ACHN (cell line): ENCODE data around the gene UBA1.

Source experiments
- DNase-seq: peaks from one replicate; pipeline ENCODE4 v3.0.0-alpha.2; 2015
- in situ Hi-C: cut with HindIII; loops from 2 replicates; pipeline ENCODE4 v1.10.0; 2017; ENCODE audit warnings: low sequenced_read_pairs, low pct_ligation_motif_present, low pct_unique_long_range_greater_than_20kb

Gene UBA1

GRCh38 chrX:47193475-47194193 lies at the start of gene UBA1:
UBA1 (plus strand) TSS chrX:47193829; CDS start chrX:47198803, 4,974 bp downstream.
- peak; percentile 88 for DNase-seq
- in situ Hi-C loops: no loop called here

GRCh38 chrX:47143894-47144625 lies 49.6 kb upstream of the UBA1 start:
- in situ Hi-C loops: no loop called here
- DNase-seq: peak; percentile 15

- DNase-seq: peak; percentile 88
- in situ Hi-C loops: no loop called here
Observed at GRCh38 chrX:47144626-47145394, 48.8 kb upstream of the UBA1 start, which contains the start of the genes NDUFB11 and RBM10. NDUFB11 (minus strand) TSS chrX:47144702; CDS start chrX:47144679, 23 bp downstream. RBM10 (plus strand) TSS chrX:47145221; CDS start chrX:47147482, 2,261 bp downstream.

DNA sequence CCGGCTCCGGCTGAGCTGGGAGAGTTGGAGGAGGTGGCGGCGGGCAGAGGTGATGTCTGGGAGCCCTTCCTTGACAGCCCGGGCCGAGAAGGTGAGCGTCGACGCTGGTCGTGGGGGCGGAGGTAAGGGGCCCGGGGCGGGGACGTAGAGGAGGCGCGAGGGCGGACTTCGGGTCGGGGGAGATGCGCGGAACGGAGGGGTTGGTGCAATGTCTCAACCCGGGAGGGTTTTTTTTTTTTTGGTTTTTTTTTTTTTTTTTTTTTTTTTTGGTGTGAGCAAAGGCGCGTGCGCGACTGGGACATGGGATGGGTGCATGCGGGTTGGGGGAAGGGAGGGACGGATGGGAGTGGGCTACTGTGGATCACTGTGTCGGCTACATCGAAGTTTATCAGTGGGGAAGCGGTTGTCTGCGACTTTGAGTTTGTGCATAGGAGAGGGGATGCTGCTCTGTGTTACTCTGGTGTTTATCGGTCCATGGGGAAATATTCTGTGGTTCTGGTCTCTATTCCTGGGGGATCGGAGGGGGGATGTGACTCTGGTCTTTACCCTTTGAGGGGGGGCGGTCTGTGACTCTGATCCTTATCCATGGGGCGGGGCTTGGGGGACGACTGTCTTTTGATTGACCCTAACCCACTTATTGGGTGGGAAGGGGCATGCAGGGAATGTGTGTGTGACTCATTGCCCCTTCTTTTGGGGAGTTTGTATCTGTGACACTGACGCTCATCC lies 48.1 kb upstream of the UBA1 start:
- in situ Hi-C loops: no loop called here
- DNase-seq: no peak

- no peak for DNase-seq
- in situ Hi-C loops: no loop called here
Observed at GRCh38 chrX:47146121-47146935, 47.3 kb upstream of the UBA1 start.

- DNase-seq: no peak
- in situ Hi-C loops: no loop called here
Observed at GRCh38 chrX:47146936-47147859, 46.4 kb upstream of the UBA1 start.

- in situ Hi-C loops: no loop called here
- no peak for DNase-seq
Observed at GRCh38 chrX:47148946-47149345, 44.7 kb upstream of the UBA1 start.

GRCh38 chrX:47151435-47151834 lies 42.2 kb upstream of the UBA1 start:
- DNase-seq: no peak
- in situ Hi-C loops: no loop called here

- in situ Hi-C loops: no loop called here
- DNase-seq: no peak
Observed at GRCh38 chrX:47156611-47157520, 36.8 kb upstream of the UBA1 start.

DNA sequence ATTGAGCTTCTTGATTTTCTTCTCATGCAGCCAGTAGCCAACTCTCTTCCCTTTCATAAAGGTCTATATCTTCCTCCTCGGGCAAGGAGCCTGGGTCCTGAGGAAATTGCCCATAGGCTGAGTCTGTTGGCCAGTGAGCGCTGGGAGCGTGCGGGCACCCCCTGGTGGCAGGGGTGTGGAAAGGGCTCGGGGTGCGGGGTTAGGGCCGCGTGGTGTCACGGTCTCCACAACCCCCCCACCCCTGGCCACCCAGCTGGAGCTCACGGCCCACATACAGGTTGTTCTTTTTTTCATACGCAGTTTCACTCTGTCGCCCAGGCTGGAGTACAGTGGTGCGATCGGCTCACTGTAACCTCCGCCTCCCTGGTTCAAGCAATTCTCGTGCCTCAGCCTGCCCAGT lies 35.5 kb upstream of the UBA1 start:
- in situ Hi-C loops: no loop called here
- no peak for DNase-seq

DNA sequence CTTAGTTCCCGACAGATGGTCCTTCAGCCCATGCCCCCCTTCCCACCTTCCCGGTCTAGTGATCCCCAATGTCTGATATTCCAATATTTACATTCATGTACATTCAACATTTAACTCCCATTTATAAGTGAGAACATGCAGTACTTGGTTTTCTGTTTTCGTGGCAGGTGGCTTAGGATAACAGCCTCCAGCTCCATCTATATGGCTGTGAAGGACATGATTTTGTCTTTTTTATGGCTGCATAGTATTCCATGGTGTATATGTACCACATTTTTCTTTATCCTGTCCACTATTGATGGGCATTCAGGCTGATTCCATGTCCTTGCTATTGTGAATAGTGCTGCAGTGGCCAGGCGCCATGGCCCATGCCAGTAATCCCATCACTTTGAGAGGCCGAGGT lies 34.8 kb upstream of the UBA1 start:
- no peak for DNase-seq
- in situ Hi-C loops: no loop called here

DNA sequence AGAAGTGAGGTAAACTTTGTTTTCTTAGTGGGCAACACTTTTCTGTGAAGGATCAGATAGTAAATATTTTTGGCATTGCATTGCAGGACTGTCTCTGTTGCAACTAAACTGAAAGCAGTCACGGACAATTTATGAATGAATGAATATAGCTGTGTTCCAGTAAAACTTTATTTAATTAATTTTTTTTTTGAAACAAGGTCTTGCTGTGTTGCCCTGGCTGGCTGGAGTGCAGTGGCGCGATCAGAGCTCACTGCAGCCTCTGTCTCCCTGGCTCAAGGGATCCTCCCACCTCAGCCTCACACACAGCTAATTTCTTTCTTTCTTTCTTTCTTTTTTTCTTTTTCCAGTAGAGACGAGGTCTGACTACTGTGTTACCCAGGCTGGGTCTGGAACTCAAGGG lies 32.8 kb upstream of the UBA1 start:
- in situ Hi-C loops: no loop called here
- DNase-seq: no peak

DNA sequence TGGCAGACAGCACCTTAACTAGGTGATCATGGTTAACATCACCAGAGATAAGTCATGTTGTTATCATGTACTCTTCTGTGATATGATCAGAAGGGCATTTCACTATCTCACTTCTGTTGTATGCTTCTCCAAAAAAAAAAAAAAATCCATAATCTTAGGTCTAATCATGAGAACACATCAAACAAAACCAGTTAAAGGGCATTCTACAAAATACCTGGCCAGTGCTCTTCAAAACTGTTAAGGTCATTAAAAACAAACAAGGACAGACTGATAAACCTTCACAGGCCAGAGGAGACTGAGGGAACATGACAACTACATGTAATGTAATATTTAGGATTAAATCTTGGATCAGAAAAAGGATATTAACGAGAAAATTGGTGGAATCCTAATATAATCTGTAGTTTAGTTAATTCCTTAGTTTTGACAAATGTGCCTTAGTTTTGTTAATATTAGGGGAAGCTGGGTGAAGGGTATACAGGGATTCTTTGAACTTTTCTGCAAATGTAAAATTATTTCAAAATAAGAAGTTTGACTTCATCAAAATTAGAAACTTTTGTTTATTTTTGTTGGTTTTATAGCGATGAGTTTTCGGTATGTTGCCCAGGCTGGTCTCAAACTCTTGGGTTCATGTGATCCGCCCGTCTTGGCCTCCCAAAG lies 30.6 kb upstream of the UBA1 start:
- in situ Hi-C loops: no loop called here

GRCh38 chrX:47164420-47164819 lies 29.2 kb upstream of the UBA1 start:
- no peak for DNase-seq
- in situ Hi-C loops: no loop called here

More for the DNA sequence above, 30.6 kb upstream of the UBA1 start:
- no peak for DNase-seq

- in situ Hi-C loops: no loop called here
- DNase-seq: no peak
Observed at GRCh38 chrX:47166126-47166525, 27.5 kb upstream of the UBA1 start.
